GM19324 (cell line): ENCODE results near the gene KRTCAP2.

Source experiments
- ATAC-seq: cut with Tn5 transposase; IDR thresholded peaks from one replicate; pipeline ENCODE4 v1.9.1; 2021; ENCODE audit warnings: mild to moderate bottlenecking, moderate library complexity; ENCODE audit not compliant: unreplicated experiment, low FRiP score

KRTCAP2 gene

GRCh38 chr1:155121249-155121648, 51.9 kb downstream of the KRTCAP2 start:
- ATAC-seq: no peak

- no peak for ATAC-seq
Measured at GRCh38 chr1:155120253-155120652, 52.9 kb downstream of the KRTCAP2 start.
